HG03469 (cell line): ENCODE data around the gene TCF4.

Source experiments
- ATAC-seq: cut with Tn5 transposase; IDR thresholded peaks from one replicate; pipeline ENCODE4 v1.9.1; 2021; ENCODE audit warnings: mild to moderate bottlenecking, moderate library complexity, moderate number of reproducible peaks; ENCODE audit not compliant: unreplicated experiment

The TCF4 gene

GRCh38 chr18:55221622-55222021, 366.4 kb downstream of the TCF4 start:
- ATAC-seq: no peak

- ATAC-seq: peak; percentile 62
Measured at GRCh38 chr18:55220523-55220922, 367.5 kb downstream of the TCF4 start.

DNA sequence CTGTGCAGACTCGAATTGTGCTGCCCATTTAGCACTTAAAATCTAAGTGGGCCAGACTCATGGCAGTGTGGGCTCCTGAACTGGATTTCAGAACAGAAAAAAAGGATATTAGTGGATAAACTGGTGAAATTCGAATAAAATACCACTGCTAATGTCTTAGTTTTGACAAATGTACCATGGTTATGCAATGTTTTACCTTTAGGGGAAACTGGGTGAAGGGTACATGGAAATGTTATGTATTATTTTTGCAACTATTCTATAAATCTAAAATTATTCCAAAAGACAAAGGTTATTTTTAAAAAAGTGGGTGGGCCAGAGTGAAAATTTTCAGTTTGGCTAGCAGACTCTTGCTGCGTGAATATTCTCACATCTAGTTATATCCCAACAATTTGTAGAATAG, 368.2 kb downstream of the TCF4 start:
- ATAC-seq: no peak

GRCh38 chr18:55219059-55219458, 368.9 kb downstream of the TCF4 start:
- no peak for ATAC-seq

GRCh38 chr18:55214969-55215368, 373.0 kb downstream of the TCF4 start:
- no peak for ATAC-seq

- ATAC-seq: no peak
Measured at GRCh38 chr18:55214534-55214933, 373.5 kb downstream of the TCF4 start.

- ATAC-seq: no peak
Measured at GRCh38 chr18:55213586-55213985, 374.4 kb downstream of the TCF4 start.

DNA sequence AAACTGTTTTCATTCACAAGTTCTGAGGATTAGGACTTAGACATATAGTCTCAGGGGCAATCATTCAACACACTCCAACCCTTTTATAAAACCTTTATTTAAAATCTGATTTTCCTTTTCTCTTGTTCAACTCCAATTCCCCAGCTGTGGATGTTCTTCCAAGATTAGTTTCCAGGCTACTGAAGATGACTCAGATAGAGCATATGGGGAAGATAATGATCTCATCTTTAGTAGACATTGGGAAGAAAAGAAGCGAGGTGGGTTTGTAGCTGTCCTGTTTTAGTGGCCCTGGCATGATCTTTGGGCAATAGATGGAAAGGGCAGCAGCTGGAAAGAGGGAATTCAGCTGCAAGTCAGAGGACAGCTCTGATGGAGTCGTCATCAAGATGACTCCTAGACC, 381.1 kb downstream of the TCF4 start:
- ATAC-seq: no peak

DNA sequence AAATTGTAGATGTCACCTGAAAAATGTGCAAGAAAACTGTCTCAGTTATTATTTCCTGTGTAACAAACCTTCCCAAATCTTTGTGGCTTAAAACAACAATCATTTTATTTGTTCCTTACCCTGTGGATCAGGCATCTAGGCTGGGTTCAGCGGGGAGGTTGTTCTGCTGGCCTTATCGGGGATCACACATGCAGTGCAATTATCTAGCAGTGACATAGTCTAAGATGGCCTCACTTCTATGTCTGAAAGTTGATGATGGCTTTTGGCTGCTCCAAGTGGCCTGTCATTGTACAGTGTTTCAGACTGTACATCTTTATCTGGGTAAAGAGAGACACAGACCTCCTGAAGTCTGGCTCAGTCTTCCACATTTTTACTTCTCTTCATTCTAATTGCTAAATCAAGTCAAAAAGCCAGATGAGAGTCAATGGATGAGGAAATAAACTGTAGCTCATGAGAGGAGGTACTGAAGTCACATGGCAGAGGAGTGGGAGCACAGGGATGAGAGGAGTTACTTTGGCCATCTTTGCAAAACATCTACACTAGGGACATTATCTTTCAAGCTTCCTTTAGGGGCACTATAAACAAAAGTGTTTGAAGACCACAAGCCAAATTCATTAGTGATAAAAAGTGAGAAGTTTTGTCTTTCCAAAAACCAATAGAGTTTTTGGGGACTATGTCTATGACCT, 385.6 kb downstream of the TCF4 start:
- ATAC-seq: no peak

- ATAC-seq: no peak
Measured at GRCh38 chr18:55199291-55199963, 388.6 kb downstream of the TCF4 start.

- ATAC-seq: no peak
Measured at GRCh38 chr18:55195863-55196262, 392.1 kb downstream of the TCF4 start.

DNA sequence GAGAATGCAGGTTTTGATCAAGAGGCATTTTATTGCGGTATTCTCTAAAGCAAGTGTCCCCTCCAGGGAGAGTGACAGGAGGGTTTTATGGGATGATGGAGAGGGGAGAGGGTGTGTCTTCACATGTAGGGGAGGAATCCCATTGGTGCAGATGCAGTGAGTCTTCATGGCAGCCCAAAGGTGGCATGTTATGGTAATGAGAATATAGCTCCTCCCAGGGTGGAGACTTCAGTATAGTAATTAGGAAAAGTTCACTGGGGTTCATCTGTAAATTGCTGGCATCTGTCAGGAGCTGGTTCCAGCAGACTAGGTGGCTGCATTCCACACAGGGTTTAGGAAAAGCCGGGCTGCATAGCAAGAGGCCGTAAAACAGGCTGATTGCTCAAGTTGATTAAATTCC, 398.0 kb downstream of the TCF4 start:
- ATAC-seq: no peak

GRCh38 chr18:55186588-55186987, 401.4 kb downstream of the TCF4 start:
- ATAC-seq: no peak

- ATAC-seq: no peak
Measured at GRCh38 chr18:55185391-55185790, 402.6 kb downstream of the TCF4 start.

DNA sequence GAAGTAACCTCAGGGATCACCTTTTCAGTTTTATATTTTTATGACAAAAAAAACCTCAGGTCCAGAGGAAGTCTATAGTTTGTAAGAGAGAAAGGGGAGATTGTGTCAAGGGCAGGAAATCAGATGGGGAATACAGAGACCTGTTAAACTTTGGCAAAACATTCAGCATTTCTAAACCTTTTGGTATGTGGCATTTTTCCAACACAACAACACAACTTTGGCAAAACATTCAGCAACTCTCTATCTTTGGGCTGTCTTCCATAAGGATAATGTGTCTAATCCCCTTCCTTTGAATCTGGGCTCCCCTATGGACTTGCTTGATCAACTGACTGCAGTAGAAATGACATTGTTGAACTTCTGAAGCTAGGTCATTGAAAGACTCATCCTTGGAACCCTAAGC, 408.2 kb downstream of the TCF4 start:
- ATAC-seq: no peak

- no peak for ATAC-seq
Measured at GRCh38 chr18:55179425-55179824, 408.6 kb downstream of the TCF4 start.

GRCh38 chr18:55173291-55173690, 414.7 kb downstream of the TCF4 start:
- no peak for ATAC-seq
